GM23248 (cell line): ENCODE data around the gene DLX2.

ENCODE experiments used
- EZH2 ChIP-seq: fragments of 200-600 bp; sonication (generic); IDR thresholded peaks from 2 replicates; pipeline ENCODE4 v1.6.1; 2018; ENCODE audit warnings: antibody characterized with exemption, mild to moderate bottlenecking; ENCODE audit not compliant: insufficient read depth, poor library complexity, severe bottlenecking
- EZH2phosphoT487 ChIP-seq: fragments of 200-600 bp; sonication (generic); IDR thresholded peaks from 2 replicates; pipeline ENCODE4 v1.6.1; 2018; ENCODE audit warnings: antibody characterized with exemption, moderate library complexity, mild to moderate bottlenecking, low read depth; ENCODE audit not compliant: insufficient read depth

GRCh38 chr2:172070936-172071335, 31.8 kb downstream of the DLX2 start:
- no peak for TF ChIP-seq EZH2
- no peak for TF ChIP-seq EZH2phosphoT487
